OCI-LY1 (cell line): ENCODE measurements around the gene MED27.

Experiments used
- CTCF ChIP-seq: fragments of 200-600 bp; sonication (generic), shearing (Covaris generic); IDR thresholded peaks from 2 replicates; pipeline ENCODE4 v1.5.1; 2017; ENCODE audit warnings: mild to moderate bottlenecking, antibody characterized with exemption, low read length, moderate library complexity, mixed read lengths
- EZH2 ChIP-seq: fragments of 200-600 bp; sonication (generic), shearing (Covaris generic); IDR thresholded peaks from 2 replicates; pipeline ENCODE4 v1.8.0; 2017; ENCODE audit warnings: borderline replicate concordance, mixed run types, mild to moderate bottlenecking, antibody characterized with exemption, low read length, moderate library complexity, mixed read lengths

GRCh38 chr9:132030626-132031325 is 48.9 kb downstream of the MED27 start:
- no peak for TF ChIP-seq EZH2
- no peak for TF ChIP-seq CTCF
